Neural progenitor cell (in vitro differentiated cells): ENCODE data around the gene EPGN.

Experiments used
- CTCF ChIP-seq: fragments of 200-600 bp; sonication (generic); IDR thresholded peaks from 2 replicates; pipeline ENCODE4 v1.5.1; 2017; ENCODE audit warnings: antibody characterized with exemption, mild to moderate bottlenecking
- EZH2 ChIP-seq: fragments of 200-600 bp; sonication (generic); IDR thresholded peaks from 2 replicates; pipeline ENCODE4 v1.6.1; 2017; ENCODE audit warnings: antibody characterized with exemption, mild to moderate bottlenecking, moderate library complexity
- EZH2phosphoT487 ChIP-seq: fragments of 200-600 bp; sonication (generic); IDR thresholded peaks from 2 replicates; pipeline ENCODE4 v1.6.1; 2017; ENCODE audit warnings: antibody characterized with exemption

GRCh38 chr4:74335341-74336021, 27.2 kb downstream of the EPGN start:
- TF ChIP-seq CTCF (no peak), EZH2 (no peak), EZH2phosphoT487 (no peak)
